CD4-positive, alpha-beta T cell (primary cell): ENCODE results near the gene MDP1. TPM values are rescaled to one million over a fixed set of nuclear protein-coding genes. Genes with fewer than 3 reads are reported as not detected.

Experiments used
- ATAC-seq: fragments of 200-7000 bp; cut with Tn5 transposase; one replicate; pipeline ENCODE4 v1.10.0; 2022; ENCODE audit warnings: mild to moderate bottlenecking; ENCODE audit not compliant: poor library complexity
- CTCF ChIA-PET: fragments of 350-600 bp; sonication (Branson Sonifier 250); formaldehyde crosslinking; loops from one replicate; lab custom pipeline; 2021; ENCODE audit warnings: antibody characterized with exemption, inconsistent platforms; lab: Charles Lee
- POLR2A ChIA-PET: fragments of 350-600 bp; sonication (Branson Sonifier 250); formaldehyde crosslinking; loops from one replicate; lab custom pipeline; 2021; ENCODE audit warnings: antibody characterized with exemption, inconsistent platforms; lab: Charles Lee
- DNase-seq, 14 experiments: peaks; one replicate each; pipeline ENCODE4 v3.0.0-alpha.2; 2013 to 2020; ENCODE audit warnings: mixed read lengths in 2 of 14
- H3K27ac ChIP-seq, 2 donors: one replicate each; pipeline versions ENCODE4 v1.5.1 to v1.7.0; 2013; ENCODE audit warnings: low read length in 2 of 2, low read depth in 1 of 2, mild to moderate bottlenecking in 1 of 2
- H3K27me3 ChIP-seq, 2 experiments: 1 replicate in 1 of 2; 2 replicates in 1 of 2; pipeline versions ENCODE4 v1.6.1 to v1.7.0; 2013; ENCODE audit warnings: low read length in 2 of 2, control low read depth in 1 of 2, mild to moderate bottlenecking in 1 of 2, moderate library complexity in 1 of 2; ENCODE audit not compliant: insufficient read depth in 2 of 2, control insufficient read depth in 1 of 2
- H3K36me3 ChIP-seq: one replicate; pipeline ENCODE4 v1.6.1; 2013; ENCODE audit warnings: low read length, control low read depth; ENCODE audit not compliant: insufficient read depth
- H3K4me1 ChIP-seq: one replicate; pipeline ENCODE4 v1.6.1; 2013; ENCODE audit warnings: low read length, control low read depth; ENCODE audit not compliant: insufficient read depth
- H3K4me3 ChIP-seq: one replicate; pipeline ENCODE4 v1.5.1; 2013; ENCODE audit warnings: mild to moderate bottlenecking, low read length, moderate library complexity
- H3K9me3 ChIP-seq, 2 experiments: 1 replicate in 1 of 2; 2 replicates in 1 of 2; pipeline versions ENCODE4 v1.6.1 to v1.7.0; 2013; ENCODE audit warnings: low read length in 2 of 2, mild to moderate bottlenecking in 2 of 2, control low read depth in 1 of 2, moderate library complexity in 1 of 2; ENCODE audit not compliant: control insufficient read depth in 1 of 2, insufficient read depth in 1 of 2
- H3K27ac Mint-ChIP-seq: one replicate; pipeline ENCODE4 v1.8.0; 2020; ENCODE audit warnings: mixed read lengths
- H3K27me3 Mint-ChIP-seq: one replicate; pipeline ENCODE4 v1.8.0; 2021; ENCODE audit warnings: mixed read lengths
- H3K36me3 Mint-ChIP-seq: one replicate; pipeline ENCODE4 v1.8.0; 2021; ENCODE audit warnings: low read depth, mixed read lengths
- H3K4me1 Mint-ChIP-seq: one replicate; pipeline ENCODE4 v1.8.0; 2021; ENCODE audit warnings: low read depth, mixed read lengths
- H3K4me3 Mint-ChIP-seq: one replicate; pipeline ENCODE4 v1.8.0; 2020; ENCODE audit warnings: mild to moderate bottlenecking, mixed read lengths
- H3K9me3 Mint-ChIP-seq: one replicate; pipeline ENCODE4 v1.8.0; 2020; ENCODE audit warnings: mixed read lengths
- intact Hi-C, 2 experiments: fragments of 100-400 bp; cut with DNase I in 1 of 2; cut with micrococcal nuclease in 1 of 2; formaldehyde crosslinking; loops; one replicate each; pipeline versions ENCODE4 v1.15.1 to v1.9.0; 2023 to 2025; cut with DNase I, micrococcal nuclease
- total RNA-seq, 174 experiments: library from RNA in 2 of 174; stranded (reverse) in 2 of 174; gene quantifications; one replicate each; pipeline ENCODE4 v1.2.3 and lab custom pipeline; 2021 to 2026
- TF ChIP-seq, protein P1 (sequence below): fragments of 200-600 bp; IDR thresholded peaks from one replicate; pipeline ENCODE4 v1.8.0; 2022; ENCODE audit warnings: antibody characterized with exemption, mild to moderate bottlenecking

Gene MDP1
- total RNA-seq, 2 experiments from 2014 or later: 3.2 to 3.7 TPM

DNA sequence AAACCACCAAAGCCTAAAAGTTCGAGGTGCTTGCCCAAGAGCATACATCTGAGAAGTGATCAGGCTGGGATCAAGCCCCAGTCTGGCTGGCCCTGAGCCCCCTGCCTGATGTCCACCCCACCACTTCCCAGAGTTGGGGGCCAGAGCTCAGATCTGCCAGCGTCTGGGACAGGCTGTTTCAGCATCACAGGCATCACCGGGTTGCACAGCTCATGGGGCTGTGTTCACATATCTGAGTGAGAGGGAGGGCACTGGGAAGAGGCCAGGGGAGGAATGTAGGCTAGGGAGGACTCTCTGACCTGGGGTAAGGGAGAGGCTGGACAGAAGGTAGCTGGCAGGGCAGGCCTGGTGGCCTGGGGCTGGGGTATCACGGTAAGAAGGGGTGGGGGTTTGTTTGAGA, 41.1 kb upstream of the MDP1 start:
- ATAC-seq (no peak), DNase-seq (no peak)
- ChIA-PET POLR2A (no interaction called here), CTCF (no interaction called here)
- H3K4me1 Mint-ChIP-seq: no peaks in the 10 kb centered on the region
- no peak overlapping the region for H3K4me3 ChIP-seq
- intact Hi-C loops: no loop called here
- no peak overlapping the region for H3K27ac Mint-ChIP-seq
- H3K27me3 ChIP-seq: no peaks in the 10 kb centered on the region
- no peak overlapping the region for H3K4me3 Mint-ChIP-seq
- no peaks in the 10 kb centered on the region for H3K27me3 Mint-ChIP-seq
- H3K27ac ChIP-seq: no peak overlapping the region
- peaks cover 47% of the 10 kb centered on the region for H3K36me3 Mint-ChIP-seq
- H3K9me3 Mint-ChIP-seq: no peaks in the 10 kb centered on the region
- H3K9me3 ChIP-seq: no peaks in the 10 kb centered on the region
- peaks cover 29% of the 10 kb centered on the region for H3K36me3 ChIP-seq
- no peaks in the 10 kb centered on the region for H3K4me1 ChIP-seq
- TF ChIP-seq, protein P1, sequence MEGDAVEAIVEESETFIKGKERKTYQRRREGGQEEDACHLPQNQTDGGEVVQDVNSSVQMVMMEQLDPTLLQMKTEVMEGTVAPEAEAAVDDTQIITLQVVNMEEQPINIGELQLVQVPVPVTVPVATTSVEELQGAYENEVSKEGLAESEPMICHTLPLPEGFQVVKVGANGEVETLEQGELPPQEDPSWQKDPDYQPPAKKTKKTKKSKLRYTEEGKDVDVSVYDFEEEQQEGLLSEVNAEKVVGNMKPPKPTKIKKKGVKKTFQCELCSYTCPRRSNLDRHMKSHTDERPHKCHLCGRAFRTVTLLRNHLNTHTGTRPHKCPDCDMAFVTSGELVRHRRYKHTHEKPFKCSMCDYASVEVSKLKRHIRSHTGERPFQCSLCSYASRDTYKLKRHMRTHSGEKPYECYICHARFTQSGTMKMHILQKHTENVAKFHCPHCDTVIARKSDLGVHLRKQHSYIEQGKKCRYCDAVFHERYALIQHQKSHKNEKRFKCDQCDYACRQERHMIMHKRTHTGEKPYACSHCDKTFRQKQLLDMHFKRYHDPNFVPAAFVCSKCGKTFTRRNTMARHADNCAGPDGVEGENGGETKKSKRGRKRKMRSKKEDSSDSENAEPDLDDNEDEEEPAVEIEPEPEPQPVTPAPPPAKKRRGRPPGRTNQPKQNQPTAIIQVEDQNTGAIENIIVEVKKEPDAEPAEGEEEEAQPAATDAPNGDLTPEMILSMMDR: no peak

DNA sequence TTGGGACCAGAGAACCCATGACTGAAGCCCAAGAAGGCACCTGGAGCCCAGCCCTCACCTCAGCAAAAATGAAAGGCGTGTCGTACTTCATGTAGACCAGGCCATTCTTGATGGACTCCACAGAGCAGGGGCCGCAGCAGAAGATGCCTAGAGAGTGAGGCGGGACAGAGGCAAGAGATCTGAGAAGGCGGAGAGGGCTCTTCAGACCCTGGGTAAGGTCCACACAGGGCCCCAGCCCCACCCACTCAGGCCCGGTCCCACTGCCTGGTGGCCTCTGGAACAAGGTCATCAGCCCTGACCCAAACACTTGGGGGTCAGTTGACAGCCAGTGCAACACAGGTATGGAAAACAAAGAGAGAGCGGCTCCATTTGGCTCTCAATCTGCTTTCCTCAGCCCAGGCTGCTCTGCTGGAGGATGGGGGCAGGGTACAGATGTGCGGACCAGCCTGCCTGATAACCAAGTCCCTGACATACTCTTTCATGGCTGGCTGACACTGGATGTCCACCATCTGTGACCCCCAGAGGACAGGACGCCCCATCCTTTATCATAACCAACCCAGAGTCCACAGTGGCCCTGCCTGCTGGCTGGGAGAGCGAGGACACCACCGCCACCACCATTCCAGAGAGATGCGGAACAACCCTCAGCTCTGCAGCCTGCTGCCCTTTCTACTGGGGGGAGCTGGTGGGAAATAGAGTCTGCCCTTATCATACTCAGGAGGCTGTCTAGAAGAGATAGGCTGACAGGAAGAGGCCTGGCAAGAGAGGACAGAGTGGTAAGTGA, 40.3 kb upstream of the MDP1 start:
- DNase-seq (no peak), ATAC-seq (no peak)
- Mint-ChIP-seq H3K27ac (no peak overlapping the region), H3K36me3 (peaks cover 44% of the 10 kb centered on the region), H3K4me3 (no peak overlapping the region), H3K4me1 (no peaks in the 10 kb centered on the region), H3K9me3 (no peaks in the 10 kb centered on the region), H3K27me3 (no peaks in the 10 kb centered on the region)
- POLR2A ChIA-PET: interaction anchor here (0.9 kb wide), 1 partner anchor 14 kb away, joined by 5 read pairs; the partner anchor contains the start of gene TINF2
- Histone ChIP-seq H3K27ac (no peak overlapping the region), H3K9me3 (no peaks in the 10 kb centered on the region), H3K36me3 (peaks cover 32% of the 10 kb centered on the region), H3K4me1 (no peaks in the 10 kb centered on the region), H3K4me3 (no peak overlapping the region), H3K27me3 (no peaks in the 10 kb centered on the region)
- TF ChIP-seq, protein P1: no peak
- intact Hi-C loops: no loop called here
- CTCF ChIA-PET: no interaction called here

DNA sequence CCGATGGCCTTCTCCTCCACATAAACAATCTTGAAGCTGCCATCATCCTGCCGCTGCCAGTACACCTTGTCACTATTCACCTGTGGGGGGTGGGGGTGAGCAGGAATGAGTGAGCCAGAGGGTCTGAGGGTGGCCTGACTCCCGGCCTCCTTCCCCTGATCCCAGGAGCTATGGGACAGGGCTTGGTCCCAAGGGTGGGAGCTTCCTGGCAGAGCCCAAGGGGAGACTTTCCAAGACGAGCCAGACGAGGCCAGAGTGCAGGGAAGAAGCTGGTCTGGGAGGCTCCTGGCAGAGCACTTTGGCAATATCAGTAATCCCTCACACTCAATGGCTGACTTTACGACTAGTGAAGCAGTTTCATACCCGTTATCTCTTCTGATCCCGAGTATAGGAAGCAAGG, 39.6 kb upstream of the MDP1 start:
- intact Hi-C loops: no loop called here
- peaks cover 1% of the 10 kb centered on the region for H3K4me1 Mint-ChIP-seq
- POLR2A ChIA-PET: interaction anchor here (0.9 kb wide), 1 partner anchor 13 kb away, joined by 5 read pairs; the partner anchor contains the start of gene TINF2

More for the DNA sequence above, 39.6 kb upstream of the MDP1 start:
- Mint-ChIP-seq H3K27ac (no peak overlapping the region), H3K36me3 (peaks cover 41% of the 10 kb centered on the region), H3K9me3 (no peaks in the 10 kb centered on the region), H3K27me3 (no peaks in the 10 kb centered on the region), H3K4me3 (no peak overlapping the region)
- Histone ChIP-seq H3K27ac (no peak overlapping the region), H3K4me1 (no peaks in the 10 kb centered on the region), H3K36me3 (peaks cover 29% of the 10 kb centered on the region), H3K9me3 (no peaks in the 10 kb centered on the region), H3K27me3 (no peaks in the 10 kb centered on the region), H3K4me3 (no peak overlapping the region)
- ATAC-seq (no peak), DNase-seq (no peak)
- CTCF ChIA-PET: no interaction called here
- TF ChIP-seq, protein P1: no peak
